ENCODE results near the gene CCIN. TPM values are rescaled to one million over a fixed set of nuclear protein-coding genes. Genes with fewer than 3 reads are reported as not detected.

CCIN gene
- total RNA-seq, 1 donor from 2014 or later, result not detected

GRCh38 chr9:36207546-36208012, 38.4 kb downstream of the CCIN start:
- DNase-seq (ENCODE audit: extremely low spot score, unreplicated experiment), result no peak
- Mint-ChIP-seq H3K9me3 (no peaks in the 10 kb centered on the region), H3K27ac (no peak overlapping the region), H3K27me3 (no peaks in the 10 kb centered on the region), H3K4me3 (no peak overlapping the region), H3K36me3 (peaks cover 49% of the 10 kb centered on the region), H3K4me1 (ENCODE audit: unreplicated experiment) (no peaks in the 10 kb centered on the region)
- TF ChIP-seq, protein P1, sequence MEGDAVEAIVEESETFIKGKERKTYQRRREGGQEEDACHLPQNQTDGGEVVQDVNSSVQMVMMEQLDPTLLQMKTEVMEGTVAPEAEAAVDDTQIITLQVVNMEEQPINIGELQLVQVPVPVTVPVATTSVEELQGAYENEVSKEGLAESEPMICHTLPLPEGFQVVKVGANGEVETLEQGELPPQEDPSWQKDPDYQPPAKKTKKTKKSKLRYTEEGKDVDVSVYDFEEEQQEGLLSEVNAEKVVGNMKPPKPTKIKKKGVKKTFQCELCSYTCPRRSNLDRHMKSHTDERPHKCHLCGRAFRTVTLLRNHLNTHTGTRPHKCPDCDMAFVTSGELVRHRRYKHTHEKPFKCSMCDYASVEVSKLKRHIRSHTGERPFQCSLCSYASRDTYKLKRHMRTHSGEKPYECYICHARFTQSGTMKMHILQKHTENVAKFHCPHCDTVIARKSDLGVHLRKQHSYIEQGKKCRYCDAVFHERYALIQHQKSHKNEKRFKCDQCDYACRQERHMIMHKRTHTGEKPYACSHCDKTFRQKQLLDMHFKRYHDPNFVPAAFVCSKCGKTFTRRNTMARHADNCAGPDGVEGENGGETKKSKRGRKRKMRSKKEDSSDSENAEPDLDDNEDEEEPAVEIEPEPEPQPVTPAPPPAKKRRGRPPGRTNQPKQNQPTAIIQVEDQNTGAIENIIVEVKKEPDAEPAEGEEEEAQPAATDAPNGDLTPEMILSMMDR (conservative IDR thresholded peaks at IDR 0.05), result no peak

- TF ChIP-seq, protein P1 (conservative IDR thresholded peaks at IDR 0.05), result no peak
- no peak for DNase-seq (ENCODE audit: extremely low spot score, unreplicated experiment)
- Mint-ChIP-seq H3K27me3 (no peaks in the 10 kb centered on the region), H3K4me3 (no peak overlapping the region), H3K36me3 (peaks cover 46% of the 10 kb centered on the region), H3K9me3 (no peaks in the 10 kb centered on the region), H3K4me1 (ENCODE audit: unreplicated experiment) (no peaks in the 10 kb centered on the region), H3K27ac (no peak overlapping the region)
Measured at GRCh38 chr9:36208521-36209253, 39.5 kb downstream of the CCIN start.

DNA sequence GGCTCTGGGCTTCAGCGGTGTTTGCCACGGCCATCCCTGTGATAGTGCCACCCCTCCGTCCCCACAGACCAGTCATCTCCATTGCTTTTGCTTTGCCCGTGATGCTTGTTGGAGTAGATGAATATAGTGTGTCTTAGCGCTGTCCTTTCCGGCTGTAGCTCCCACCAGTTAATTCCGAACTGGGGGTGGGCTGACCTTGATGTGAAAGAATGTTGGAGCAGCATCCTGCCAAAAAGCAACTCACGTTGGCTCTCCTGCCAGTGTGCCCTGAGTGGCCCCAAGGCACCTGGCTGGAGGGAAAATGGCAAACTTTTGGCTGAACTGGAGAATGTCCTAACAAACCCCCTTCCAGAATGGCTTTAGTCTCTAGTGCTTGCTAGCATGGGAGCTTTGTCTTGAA, 41.5 kb downstream of the CCIN start:
- no peaks in the 10 kb centered on the region for H3K4me1 Mint-ChIP-seq (ENCODE audit: unreplicated experiment)
- TF ChIP-seq, protein P1 (conservative IDR thresholded peaks at IDR 0.05), result no peak
- no peak overlapping the region for H3K4me3 Mint-ChIP-seq
- DNase-seq (ENCODE audit: extremely low spot score, unreplicated experiment), result no peak
- H3K27me3 Mint-ChIP-seq, result no peaks in the 10 kb centered on the region
- H3K27ac Mint-ChIP-seq, result no peak overlapping the region
- peaks cover 49% of the 10 kb centered on the region for H3K36me3 Mint-ChIP-seq
- no peaks in the 10 kb centered on the region for H3K9me3 Mint-ChIP-seq

GRCh38 chr9:36211510-36211909, 42.3 kb downstream of the CCIN start:
- TF ChIP-seq, protein P1 (conservative IDR thresholded peaks at IDR 0.05), result no peak
- no peak overlapping the region for H3K27ac Mint-ChIP-seq
- H3K9me3 Mint-ChIP-seq, result no peaks in the 10 kb centered on the region
- DNase-seq (ENCODE audit: extremely low spot score, unreplicated experiment), result no peak
- H3K27me3 Mint-ChIP-seq, result no peaks in the 10 kb centered on the region
- H3K4me1 Mint-ChIP-seq (ENCODE audit: unreplicated experiment), result no peaks in the 10 kb centered on the region
- no peak overlapping the region for H3K4me3 Mint-ChIP-seq
- peaks cover 51% of the 10 kb centered on the region for H3K36me3 Mint-ChIP-seq

DNA sequence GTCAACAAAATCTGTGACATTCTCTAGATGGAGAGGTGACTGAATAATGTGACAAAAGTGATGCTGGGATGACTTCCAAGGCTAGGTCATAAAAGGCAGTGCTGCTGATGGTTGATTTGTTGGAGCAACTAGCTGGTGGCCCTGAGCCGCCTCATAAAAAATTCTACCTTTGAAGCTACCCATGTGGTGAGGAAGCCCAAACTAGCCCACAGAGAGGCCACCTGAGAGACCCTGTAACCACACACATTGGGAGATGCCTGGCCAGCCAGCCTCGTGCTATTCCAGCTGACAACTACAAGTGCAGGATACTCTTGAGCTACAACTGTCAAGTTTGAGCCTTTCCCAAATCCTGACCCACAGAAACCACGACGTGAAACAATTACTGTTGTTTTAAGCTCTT, 44.2 kb downstream of the CCIN start:
- Mint-ChIP-seq H3K4me3 (no peak overlapping the region), H3K36me3 (peaks cover 45% of the 10 kb centered on the region), H3K27me3 (no peaks in the 10 kb centered on the region), H3K27ac (no peak overlapping the region), H3K4me1 (ENCODE audit: unreplicated experiment) (no peaks in the 10 kb centered on the region), H3K9me3 (no peaks in the 10 kb centered on the region)
- DNase-seq (ENCODE audit: extremely low spot score, unreplicated experiment), result no peak
- TF ChIP-seq, protein P1 (conservative IDR thresholded peaks at IDR 0.05), result no peak

All from type B pancreatic cell (in vitro differentiated cells).